GM12872 (cell line): ENCODE measurements around the gene LRBA.

Experiments
- TF ChIP-seq, protein P1 (sequence below): IDR thresholded peaks from 3 replicates; pipeline ENCODE4 v1.5.1; 2011; ENCODE audit warnings: low read depth, mild to moderate bottlenecking, low read length, moderate library complexity; ENCODE audit not compliant: insufficient read depth

LRBA gene

DNA sequence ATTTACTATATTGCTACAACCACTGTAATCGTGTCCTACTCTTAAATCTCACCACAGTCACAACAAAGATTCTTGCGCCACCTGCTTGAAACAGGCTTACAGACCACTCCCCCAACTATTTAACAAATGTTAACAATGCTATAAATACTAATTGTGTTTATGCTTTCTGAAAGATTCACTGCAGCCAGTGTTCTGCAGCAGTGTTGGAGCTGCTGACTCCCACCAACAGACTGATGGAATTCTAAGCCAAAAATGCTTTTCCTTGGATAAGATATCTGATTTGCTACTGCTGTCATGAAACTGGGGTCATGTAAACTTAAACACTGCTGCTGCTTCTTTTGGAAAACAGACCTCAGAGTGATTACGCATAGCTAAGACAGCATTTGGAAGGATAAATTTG is 677.4 kb downstream of the LRBA start:
- TF ChIP-seq, protein P1, sequence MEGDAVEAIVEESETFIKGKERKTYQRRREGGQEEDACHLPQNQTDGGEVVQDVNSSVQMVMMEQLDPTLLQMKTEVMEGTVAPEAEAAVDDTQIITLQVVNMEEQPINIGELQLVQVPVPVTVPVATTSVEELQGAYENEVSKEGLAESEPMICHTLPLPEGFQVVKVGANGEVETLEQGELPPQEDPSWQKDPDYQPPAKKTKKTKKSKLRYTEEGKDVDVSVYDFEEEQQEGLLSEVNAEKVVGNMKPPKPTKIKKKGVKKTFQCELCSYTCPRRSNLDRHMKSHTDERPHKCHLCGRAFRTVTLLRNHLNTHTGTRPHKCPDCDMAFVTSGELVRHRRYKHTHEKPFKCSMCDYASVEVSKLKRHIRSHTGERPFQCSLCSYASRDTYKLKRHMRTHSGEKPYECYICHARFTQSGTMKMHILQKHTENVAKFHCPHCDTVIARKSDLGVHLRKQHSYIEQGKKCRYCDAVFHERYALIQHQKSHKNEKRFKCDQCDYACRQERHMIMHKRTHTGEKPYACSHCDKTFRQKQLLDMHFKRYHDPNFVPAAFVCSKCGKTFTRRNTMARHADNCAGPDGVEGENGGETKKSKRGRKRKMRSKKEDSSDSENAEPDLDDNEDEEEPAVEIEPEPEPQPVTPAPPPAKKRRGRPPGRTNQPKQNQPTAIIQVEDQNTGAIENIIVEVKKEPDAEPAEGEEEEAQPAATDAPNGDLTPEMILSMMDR = no peak

DNA sequence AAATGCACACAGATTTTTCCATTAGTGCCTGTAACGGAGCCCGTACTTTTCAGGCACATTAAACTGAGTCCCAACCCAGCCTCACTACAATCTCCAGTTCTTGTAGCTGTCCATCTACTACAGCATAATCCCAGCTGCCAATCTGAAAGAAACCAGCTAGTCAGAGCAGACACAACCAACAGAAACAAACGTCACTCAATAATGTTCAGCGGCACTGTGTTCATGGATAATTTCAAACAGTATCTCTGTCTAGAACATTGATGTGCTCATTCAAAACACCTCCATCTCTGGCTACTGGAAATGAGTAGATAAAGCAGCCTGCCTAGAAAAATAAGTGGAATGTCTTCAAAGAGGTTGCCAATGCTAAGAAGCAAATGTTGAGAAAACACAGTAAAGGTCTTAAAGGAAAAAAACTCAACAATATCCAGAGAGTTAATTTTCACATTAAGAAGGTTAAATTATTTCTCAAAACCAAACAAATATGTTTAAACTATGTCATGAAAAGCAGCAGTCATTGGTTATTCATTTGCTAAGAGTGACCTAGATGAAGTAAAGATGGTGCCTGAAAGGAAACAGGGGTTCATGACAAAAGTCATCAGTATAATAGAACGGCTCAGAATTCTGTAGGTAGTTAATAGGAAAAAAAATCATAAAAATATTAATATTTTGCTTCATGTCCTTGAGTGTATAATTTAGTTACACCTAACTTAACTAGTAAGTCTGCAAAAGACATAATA is 678.2 kb downstream of the LRBA start:
- TF ChIP-seq, protein P1 = no peak

DNA sequence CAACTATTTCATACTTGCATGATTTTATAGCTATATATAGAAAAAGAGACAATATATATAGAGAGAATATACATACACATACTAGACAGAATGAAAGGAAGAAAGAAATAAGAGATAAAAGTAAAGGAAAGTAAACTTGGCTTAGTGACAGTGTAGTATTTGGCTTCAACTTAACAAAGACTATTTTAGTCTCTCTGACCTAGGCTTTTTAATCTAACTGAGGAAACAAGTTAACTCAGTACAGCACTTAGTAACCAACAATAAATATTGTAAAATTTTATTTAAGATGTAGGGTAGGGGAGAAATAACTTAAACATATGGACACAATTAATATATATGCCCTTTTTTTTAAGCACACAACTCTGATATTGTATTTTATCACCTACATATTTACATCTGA is 682.1 kb downstream of the LRBA start:
- TF ChIP-seq, protein P1 = no peak

DNA sequence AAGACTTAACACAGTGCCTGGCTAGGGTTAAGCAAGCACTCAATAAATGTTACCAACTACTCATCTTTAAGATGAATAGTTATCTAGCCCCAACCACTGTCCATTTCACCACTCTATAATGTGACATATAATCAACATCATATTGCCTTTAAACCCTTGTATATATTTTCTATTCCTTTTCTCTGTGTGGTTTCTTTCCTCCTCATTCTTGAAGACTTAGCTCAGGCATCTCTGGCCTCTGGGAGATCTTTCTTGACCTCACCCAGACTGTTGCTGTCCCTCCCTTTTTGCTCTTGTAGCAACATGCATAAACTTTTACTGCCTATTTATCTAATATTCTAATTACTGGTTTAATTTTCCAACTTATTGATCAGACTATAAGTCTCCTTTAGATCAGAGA is 683.0 kb downstream of the LRBA start:
- TF ChIP-seq, protein P1 = no peak

DNA sequence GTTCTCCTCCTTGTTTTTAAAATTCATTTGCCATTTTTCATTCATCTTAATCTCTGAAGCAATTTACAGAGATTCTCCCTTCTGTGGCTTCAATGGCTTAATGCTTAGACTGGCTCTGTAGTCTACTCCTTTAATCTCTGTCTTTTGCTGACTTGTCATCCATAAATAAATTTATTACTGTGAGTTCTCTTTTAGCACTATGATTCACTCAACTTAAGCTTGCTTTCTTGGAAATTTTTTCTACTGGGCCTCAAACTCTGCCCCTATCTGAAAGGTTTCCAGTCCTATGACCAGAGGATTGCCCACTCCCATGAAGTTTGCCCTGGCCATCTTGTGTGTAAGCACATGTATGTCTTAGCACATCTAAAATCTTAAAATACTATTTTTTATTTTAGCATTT is 685.7 kb downstream of the LRBA start:
- TF ChIP-seq, protein P1 = no peak

DNA sequence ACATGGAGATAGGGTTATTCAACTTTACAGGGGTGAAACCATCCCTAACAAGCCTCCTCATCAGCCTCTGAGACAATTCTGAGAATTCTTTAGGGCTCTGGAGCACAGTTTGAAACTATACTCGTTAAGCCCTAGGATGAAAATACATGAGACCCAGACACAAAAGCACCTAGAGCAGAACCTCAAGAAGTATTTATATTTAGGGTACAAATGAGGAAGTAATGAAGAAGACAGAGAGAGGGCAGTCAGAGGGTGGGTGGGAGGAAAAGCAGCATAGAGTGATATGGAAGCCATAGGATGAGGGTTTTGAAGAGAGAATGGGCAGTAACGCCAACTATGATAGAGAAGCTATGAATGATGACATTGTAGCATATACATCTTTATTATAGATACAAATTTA is 686.6 kb downstream of the LRBA start:
- TF ChIP-seq, protein P1 = no peak

DNA sequence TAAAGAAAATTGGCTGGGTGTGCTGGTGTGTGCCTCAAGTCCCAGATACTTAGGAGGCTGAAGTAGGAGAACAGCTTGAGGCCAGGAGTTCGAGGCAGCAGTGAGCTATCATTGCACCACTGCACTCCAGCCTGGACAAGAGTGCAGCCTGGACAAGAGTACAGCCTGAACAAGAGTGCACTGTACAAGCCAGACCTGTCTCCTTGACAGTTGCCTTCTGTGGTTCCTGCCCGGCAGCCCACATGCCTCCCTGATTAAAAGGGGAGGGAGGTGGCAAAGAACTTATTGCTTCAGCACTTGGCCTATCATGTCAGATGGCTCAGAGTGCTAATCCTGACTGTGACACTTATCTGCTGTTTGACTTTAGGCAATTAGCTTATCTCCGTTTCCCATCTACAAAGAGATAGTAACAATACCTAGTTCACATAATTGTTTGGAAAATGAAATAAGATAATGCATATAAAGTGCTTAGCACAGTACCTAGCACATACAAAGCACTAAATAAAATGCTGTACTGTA is 687.8 kb downstream of the LRBA start:
- TF ChIP-seq, protein P1 = no peak
